H1 (cell line): Measurements from ENCODE around the gene EIF4EBP3. TPM values are rescaled to one million over a fixed set of nuclear protein-coding genes. Genes with fewer than 3 reads are reported as not detected.

Experiments used
- CTCF ChIA-PET: fragments of 300-600 bp; sonication (Branson Sonifier 250); formaldehyde crosslinking; loops from one replicate; lab custom pipeline; 2021; ENCODE audit not compliant: partially characterized antibody; lab: Charles Lee
- POLR2A ChIA-PET: fragments of 300-600 bp; sonication (Branson Sonifier 250); formaldehyde crosslinking; loops from one replicate; lab custom pipeline; 2021; ENCODE audit warnings: inconsistent platforms; ENCODE audit not compliant: partially characterized antibody; lab: Charles Lee
- DNase-seq, 2 experiments: peaks; one replicate each; pipeline versions ENCODE4 v3.0.0 to v3.0.0-alpha.2; 2010 to 2022; ENCODE audit warnings: low spot score in 2 of 2, low read depth in 1 of 2, mixed read lengths in 1 of 2
- FAIRE-seq: peaks from 2 replicates; lab custom pipeline; 2011; peaks lifted over from hg19 to GRCh38; lab: Jason Lieb, UNC
- H2AFZ ChIP-seq: 2 replicates; pipeline ENCODE4 v1.8.1; 2012; ENCODE audit warnings: low read length, inconsistent platforms
- H2AK5ac ChIP-seq: 2 replicates; pipeline ENCODE4 v1.6.1; 2013; ENCODE audit warnings: low read depth, low read length
- H2BK120ac ChIP-seq: replicated peaks from 2 replicates; pipeline ENCODE3; 2013; ENCODE audit warnings: low read depth, low read length, inconsistent platforms
- H2BK12ac ChIP-seq: 2 replicates; pipeline ENCODE4 v1.6.1; 2013; ENCODE audit warnings: low read depth, low read length
- H2BK15ac ChIP-seq: 2 replicates; pipeline ENCODE4 v1.6.1; 2013; ENCODE audit warnings: low read length
- H2BK20ac ChIP-seq: 2 replicates; pipeline ENCODE4 v1.6.1; 2013; ENCODE audit warnings: low read length
- H2BK5ac ChIP-seq: 2 replicates; pipeline ENCODE4 v1.6.1; 2013; ENCODE audit warnings: low read depth, low read length
- H3K14ac ChIP-seq: 2 replicates; pipeline ENCODE4 v1.6.1; 2013; ENCODE audit warnings: inconsistent platforms; ENCODE audit not compliant: insufficient read length
- H3K18ac ChIP-seq: 2 replicates; pipeline ENCODE4 v1.6.1; 2013; ENCODE audit warnings: low read length; ENCODE audit errors: extremely low read depth
- H3K23ac ChIP-seq: 2 replicates; pipeline ENCODE4 v1.6.1; 2013; ENCODE audit warnings: inconsistent platforms; ENCODE audit not compliant: insufficient read length
- H3K23me2 ChIP-seq: 2 replicates; pipeline ENCODE4 v1.6.1; 2013; ENCODE audit warnings: low read depth, low read length
- H3K27ac ChIP-seq: 2 replicates; pipeline ENCODE4 v1.6.1; 2011; ENCODE audit warnings: low read depth, low read length, inconsistent platforms
- H3K27me3 ChIP-seq, 4 experiments: replicated peaks in 1 of 4; 1 replicate in 1 of 4; 2 replicates in 3 of 4; pipeline versions ENCODE4 v1.6.1 to v1.8.1; 2011 to 2013; ENCODE audit warnings: low read length in 3 of 4, mild to moderate bottlenecking in 3 of 4, inconsistent platforms in 2 of 4, mixed read lengths in 2 of 4, moderate library complexity in 1 of 4; ENCODE audit not compliant: control insufficient read depth in 3 of 4, insufficient read depth in 3 of 4; ENCODE audit errors: extremely low read depth in 1 of 4
- H3K36me3 ChIP-seq, 4 experiments: 2 replicates each; pipeline versions ENCODE4 v1.6.1 to v1.8.1; 2011 to 2013; ENCODE audit warnings: mild to moderate bottlenecking in 4 of 4, low read length in 3 of 4, moderate library complexity in 2 of 4, control low read depth in 1 of 4, inconsistent platforms in 1 of 4; ENCODE audit not compliant: insufficient read depth in 4 of 4, control insufficient read depth in 2 of 4
- H3K4ac ChIP-seq: replicated peaks from 2 replicates; pipeline ENCODE3; 2013; ENCODE audit warnings: low read length, low read depth, mixed read lengths, inconsistent platforms; ENCODE audit not compliant: insufficient read length
- H3K4me1 ChIP-seq, 4 experiments: replicated peaks in 1 of 4; 1 replicate in 1 of 4; 2 replicates in 3 of 4; pipeline versions ENCODE4 v1.6.1 to v1.8.1; 2011 to 2013; ENCODE audit warnings: low read length in 3 of 4, inconsistent platforms in 2 of 4, mixed read lengths in 1 of 4; ENCODE audit not compliant: insufficient read depth in 4 of 4, control insufficient read depth in 3 of 4
- H3K4me2 ChIP-seq, 2 experiments: 2 replicates each; pipeline versions ENCODE4 v1.6.1 to v1.8.1; 2011 to 2013; ENCODE audit warnings: low read depth in 2 of 2, low read length in 2 of 2, control low read depth in 1 of 2, inconsistent platforms in 1 of 2, mild to moderate bottlenecking in 1 of 2; ENCODE audit not compliant: insufficient read depth in 1 of 2
- H3K4me3 ChIP-seq, 4 experiments: fragments of 200-600, 300-600 bp in 1 of 4; sonication (generic), shearing (Covaris generic), sonication (Bioruptor Twin) in 1 of 4; 2 replicates each; pipeline versions ENCODE4 v1.5.1 to v1.8.1; 2011 to 2016; ENCODE audit warnings: low read length in 4 of 4, low read depth in 3 of 4, control low read depth in 2 of 4, inconsistent platforms in 2 of 4, mild to moderate bottlenecking in 2 of 4, mixed read lengths in 1 of 4, moderate library complexity in 1 of 4; ENCODE audit not compliant: insufficient read depth in 2 of 4; ENCODE audit errors: extremely low read depth in 1 of 4
- H3K56ac ChIP-seq: replicated peaks from 2 replicates; pipeline ENCODE3; 2013; ENCODE audit warnings: low read depth, mild to moderate bottlenecking, mixed read lengths, low read length, inconsistent platforms; ENCODE audit not compliant: insufficient read length
- H3K79me1 ChIP-seq: 2 replicates; pipeline ENCODE4 v1.6.1; 2013; ENCODE audit warnings: low read depth, low read length, control low read depth
- H3K79me2 ChIP-seq, 2 experiments: 2 replicates each; pipeline versions ENCODE4 v1.6.1 to v1.8.1; 2012 to 2013; ENCODE audit warnings: low read length in 2 of 2, mild to moderate bottlenecking in 2 of 2, inconsistent platforms in 1 of 2; ENCODE audit not compliant: insufficient read depth in 2 of 2, control insufficient read depth in 1 of 2
- H3K9ac ChIP-seq, 4 experiments: replicated peaks in 1 of 4; 1 replicate in 1 of 4; 2 replicates in 3 of 4; pipeline versions ENCODE4 v1.6.1 to v1.8.1; 2011 to 2013; ENCODE audit warnings: low read depth in 3 of 4, low read length in 3 of 4, control low read depth in 2 of 4, mild to moderate bottlenecking in 2 of 4, moderate library complexity in 2 of 4, inconsistent platforms in 1 of 4; ENCODE audit errors: extremely low read depth in 1 of 4
- H3K9me3 ChIP-seq, 2 experiments: 2 replicates each; pipeline versions ENCODE4 v1.6.1 to v1.8.1; 2012 to 2013; ENCODE audit warnings: mild to moderate bottlenecking in 2 of 2, moderate library complexity in 2 of 2, control low read depth in 1 of 2, inconsistent platforms in 1 of 2, low read depth in 1 of 2, low read length in 1 of 2, mixed read lengths in 1 of 2; ENCODE audit not compliant: insufficient read depth in 2 of 2
- H4K20me1 ChIP-seq, 2 experiments: replicated peaks in 1 of 2; 2 replicates each; pipeline versions ENCODE3 to v1.8.1; 2011 to 2013; ENCODE audit warnings: inconsistent platforms in 2 of 2, low read length in 2 of 2, mild to moderate bottlenecking in 1 of 2; ENCODE audit not compliant: insufficient read depth in 2 of 2, control insufficient read depth in 1 of 2
- H4K5ac ChIP-seq: 2 replicates; pipeline ENCODE4 v1.6.1; 2013; ENCODE audit warnings: low read length, low read depth, mixed read lengths, inconsistent platforms; ENCODE audit not compliant: insufficient read length
- H4K8ac ChIP-seq: 2 replicates; pipeline ENCODE4 v1.8.0; 2013; ENCODE audit warnings: mild to moderate bottlenecking, moderate library complexity, low read length, inconsistent platforms; ENCODE audit not compliant: insufficient read depth; ENCODE audit errors: extremely low read depth
- H4K91ac ChIP-seq: replicated peaks from 2 replicates; pipeline ENCODE3; 2013; ENCODE audit warnings: low read length, mixed read lengths, inconsistent platforms; ENCODE audit not compliant: insufficient read length
- ATF3 ChIP-seq: IDR thresholded peaks from 2 replicates; pipeline ENCODE4 v1.6.1; 2011; ENCODE audit warnings: low read depth, mild to moderate bottlenecking, low read length; ENCODE audit not compliant: insufficient read depth
- BRCA1 ChIP-seq: IDR thresholded peaks from 2 replicates; pipeline ENCODE4 v1.6.1; 2012; ENCODE audit warnings: low read depth, low read length, improper control_type of control experiment
- POLR2A ChIP-seq, 2 experiments: IDR thresholded peaks; 1 replicate in 1 of 2; 2 replicates in 1 of 2; pipeline ENCODE4 v1.6.1; 2011; ENCODE audit warnings: low read depth in 2 of 2, low read length in 2 of 2, mild to moderate bottlenecking in 2 of 2; ENCODE audit errors: control extremely low read depth in 1 of 2
- POLR2AphosphoS5 ChIP-seq: IDR thresholded peaks from 2 replicates; pipeline ENCODE4 v1.6.1; 2011; ENCODE audit warnings: low read depth, low read length
- ZNF274 ChIP-seq: IDR thresholded peaks from 2 replicates; pipeline ENCODE4 v1.7.0; 2012; ENCODE audit warnings: low read length, borderline replicate concordance; ENCODE audit errors: extremely low read depth
- WGBS, 2 experiments: shearing (Covaris generic) in 1 of 2; methylation state at CpG; one replicate each; pipeline versions ENCODE4 v1.1.6 to v1.1.7; 2013 to 2015; ENCODE audit warnings: low lambda C conversion rate in 2 of 2, mixed read lengths in 2 of 2, inconsistent platforms in 1 of 2, low coverage in 1 of 2, missing lambda C conversion rate in 1 of 2; ENCODE audit not compliant: insufficient replicate concordance in 2 of 2, insufficient coverage in 1 of 2, insufficient read length in 1 of 2; ENCODE audit errors: extremely low coverage in 1 of 2, missing lambda C conversion rate in 1 of 2; 5-methylcytosine and 5-hydroxymethylcytosine counted together
- polyA plus RNA-seq, 7 experiments: library from polyadenylated mRNA; depleted of rRNA in 3 of 7; stranded (reverse) in 5 of 7; unstranded in 2 of 7; fragments of >200 nt in 5 of 7; fragments of 200-250 nt in 2 of 7; gene quantifications; 1 replicate in 5 of 7; 2 replicates in 1 of 7; 4 replicates in 1 of 7; pipeline versions ENCODE4 v1.2.1 to v1.2.3, GENCODE V29; 2011 to 2013; ENCODE audit warnings: missing spikeins in 2 of 7, mixed read lengths in 2 of 7
- total RNA-seq: library from RNA; stranded (reverse); fragmentation: NEBNext Ultra II Directional; extraction: Animal tissue kit (Norgen Biotek cat#: 25700); gene quantifications from 2 replicates; pipeline ENCODE4 v1.2.1, GENCODE V29; 2021

EIF4EBP3 gene
- total and polyA plus RNA-seq, 2 of the 8 experiments (the other 6 are each of a cell fraction or from before 2014, with no cell fraction given) = 11.1 to 11.7 TPM

- Histone ChIP-seq H3K14ac (no peak overlapping the region), H3K79me2 (peaks cover 0 to 15% of the 10 kb centered on the region in 2 experiments; a peak in 2 of 4 replicates), H2AFZ (no peak overlapping the region), H2AK5ac (no peak overlapping the region), H2BK15ac (no peak overlapping the region), H3K18ac (no peak overlapping the region), H2BK20ac (no peak overlapping the region), H4K20me1 (peaks cover 0 to 7% of the 10 kb centered on the region in 2 experiments), H3K4me2 (no peak overlapping the region; a peak in 1 of 4 replicates), H2BK120ac (no peak overlapping the region), H4K5ac (no peak overlapping the region), H3K4me3 (no peak overlapping the region), H3K79me1 (no peaks in the 10 kb centered on the region; the same call in 1 of the 2 replicates), H3K9ac (peak overlapping the region in 1 of 4 experiments; percentile 48; a peak in 2 of 7 replicates), H3K23me2 (peaks cover 6% of the 10 kb centered on the region), H3K27ac (no peak overlapping the region), H2BK12ac (no peak overlapping the region), H3K56ac (no peak overlapping the region), H3K27me3 (no peaks in the 10 kb centered on the region), H3K4ac (no peak overlapping the region), H4K8ac (no peak overlapping the region), H4K91ac (no peak overlapping the region), H3K36me3 (peaks cover 11 to 36% (median 26%) of the 10 kb centered on the region in 4 experiments), H2BK5ac (no peak overlapping the region), H3K9me3 (no peaks in the 10 kb centered on the region), H3K4me1 (peaks cover 0 to 18% (median 6%) of the 10 kb centered on the region in 4 experiments; a peak in 4 of 7 replicates), H3K23ac (no peak overlapping the region)
- CTCF ChIA-PET = interaction anchor here (0.6 to 3.1 kb wide), 7 partner anchors 9 to 475 kb away, joined by 3 to 19 read pairs (median 4); partner anchors contain the start of genes SLC35A4 and SRA1
- peak; percentile 31; the same call in 1 of the 2 replicates for TF ChIP-seq POLR2AphosphoS5
- TF ChIP-seq POLR2A (IDR thresholded peaks at IDR 0.05; ENCODE audit: control extremely low read depth in 1 of 2, low read depth in 2 of 2, low read length in 2 of 2) = peak in 1 of 2 experiments; percentile 66; a peak in 1 of 3 replicates
- TF ChIP-seq ZNF274 = no peak
- no peak for TF ChIP-seq ATF3
- no peak for TF ChIP-seq BRCA1
- no peak for FAIRE-seq
- POLR2A ChIA-PET = interaction anchor here (1.4 to 14.4 kb wide), 7 partner anchors 10 to 148 kb away, joined by 4 to 191 read pairs (median 27); partner anchors contain the start of genes ANKHD1, APBB3, HARS1 and HARS2
- DNase-seq = peak in 1 of 2 experiments; percentile 32
- WGBS, 2 experiments = 83% methylated on average over 3 of the region's 3 CpGs; no CpG with 5 or more reads in 1 of the 2 experiments
Measured at GRCh38 chr5:140549237-140550144, 2.0 kb downstream of the EIF4EBP3 start.
